Activated CD8-positive, alpha-beta memory T cell treated with anti-CD3 and anti-CD28 coated beads, Interleukin-2, amount 10 ng/mL, durations not matched to agents 7 days and 5 days (primary cell): ENCODE results near the gene SLCO3A1. TPM values are rescaled to one million over a fixed set of nuclear protein-coding genes. Genes with fewer than 3 reads are reported as not detected.

ENCODE experiments used
- ATAC-seq: fragments of 150-1000 bp; cut with Tn5 transposase; one replicate; pipeline ENCODE4 v1.10.0; 2021; ENCODE audit warnings: moderate library complexity
- CTCF ChIA-PET: fragments of 350-600 bp; sonication (Branson Sonifier 250); formaldehyde crosslinking; loops from one replicate; lab custom pipeline; 2021; ENCODE audit warnings: antibody characterized with exemption; lab: Charles Lee
- DNase-seq: peaks from one replicate; pipeline ENCODE4 v3.0.0-alpha.2; 2020
- H3K27ac Mint-ChIP-seq: one replicate; pipeline ENCODE4 v1.8.0; 2021; ENCODE audit warnings: mild to moderate bottlenecking, mixed read lengths
- H3K27me3 Mint-ChIP-seq: one replicate; pipeline ENCODE4 v1.8.0; 2021; ENCODE audit warnings: mixed read lengths
- H3K36me3 Mint-ChIP-seq: one replicate; pipeline ENCODE4 v1.8.0; 2021; ENCODE audit warnings: mild to moderate bottlenecking, mixed read lengths
- H3K4me1 Mint-ChIP-seq: one replicate; pipeline ENCODE4 v1.8.0; 2021; ENCODE audit warnings: mixed read lengths
- H3K4me3 Mint-ChIP-seq: one replicate; pipeline ENCODE4 v1.8.0; 2021; ENCODE audit warnings: mild to moderate bottlenecking, moderate library complexity, mixed read lengths
- H3K9me3 Mint-ChIP-seq: one replicate; pipeline ENCODE4 v1.8.0; 2022; ENCODE audit warnings: low read depth, mixed read lengths
- total RNA-seq, 2 experiments: library from RNA; stranded (reverse); gene quantifications; one replicate each; pipeline ENCODE4 v1.2.3, GENCODE V29; 2021

SLCO3A1 gene
- total RNA-seq, 2 experiments from 2014 or later: 20.8 to 32.0 TPM

- Mint-ChIP-seq H3K4me3 (no peak overlapping the region), H3K27me3 (no peaks in the 10 kb centered on the region), H3K36me3 (peaks cover 8% of the 10 kb centered on the region), H3K4me1 (no peaks in the 10 kb centered on the region), H3K9me3 (no peaks in the 10 kb centered on the region), H3K27ac (no peak overlapping the region)
- DNase-seq (no peak), ATAC-seq (no peak)
- CTCF ChIA-PET: interaction anchor here (0.5 kb wide), 1 partner anchor 727 kb away, joined by 3 read pairs; no protein-coding TSS in a partner anchor
Measured at GRCh38 chr15:91913560-91913959, 60.1 kb downstream of the SLCO3A1 start.

GRCh38 chr15:91915576-91915975 is 62.1 kb downstream of the SLCO3A1 start:
- Mint-ChIP-seq H3K4me3 (no peak overlapping the region), H3K27me3 (no peaks in the 10 kb centered on the region), H3K9me3 (no peaks in the 10 kb centered on the region), H3K27ac (no peak overlapping the region), H3K4me1 (no peaks in the 10 kb centered on the region), H3K36me3 (peaks cover 8% of the 10 kb centered on the region)
- CTCF ChIA-PET: no interaction called here
- DNase-seq (no peak), ATAC-seq (no peak)

GRCh38 chr15:91916051-91916450 is 62.5 kb downstream of the SLCO3A1 start:
- ATAC-seq (no peak), DNase-seq (no peak)
- Mint-ChIP-seq H3K4me3 (no peak overlapping the region), H3K4me1 (peaks cover 1% of the 10 kb centered on the region), H3K27ac (no peak overlapping the region), H3K9me3 (no peaks in the 10 kb centered on the region), H3K27me3 (no peaks in the 10 kb centered on the region), H3K36me3 (peaks cover 8% of the 10 kb centered on the region)
- CTCF ChIA-PET: no interaction called here

GRCh38 chr15:91917686-91918360 is 64.3 kb downstream of the SLCO3A1 start:
- H3K27me3 Mint-ChIP-seq: no peaks in the 10 kb centered on the region
- H3K36me3 Mint-ChIP-seq: peaks cover 8% of the 10 kb centered on the region
- no peak overlapping the region for H3K4me3 Mint-ChIP-seq
- H3K9me3 Mint-ChIP-seq: no peaks in the 10 kb centered on the region
- no peak overlapping the region for H3K27ac Mint-ChIP-seq
- H3K4me1 Mint-ChIP-seq: peaks cover 7% of the 10 kb centered on the region
- DNase-seq (no peak), ATAC-seq (no peak)
- CTCF ChIA-PET: no interaction called here

DNA sequence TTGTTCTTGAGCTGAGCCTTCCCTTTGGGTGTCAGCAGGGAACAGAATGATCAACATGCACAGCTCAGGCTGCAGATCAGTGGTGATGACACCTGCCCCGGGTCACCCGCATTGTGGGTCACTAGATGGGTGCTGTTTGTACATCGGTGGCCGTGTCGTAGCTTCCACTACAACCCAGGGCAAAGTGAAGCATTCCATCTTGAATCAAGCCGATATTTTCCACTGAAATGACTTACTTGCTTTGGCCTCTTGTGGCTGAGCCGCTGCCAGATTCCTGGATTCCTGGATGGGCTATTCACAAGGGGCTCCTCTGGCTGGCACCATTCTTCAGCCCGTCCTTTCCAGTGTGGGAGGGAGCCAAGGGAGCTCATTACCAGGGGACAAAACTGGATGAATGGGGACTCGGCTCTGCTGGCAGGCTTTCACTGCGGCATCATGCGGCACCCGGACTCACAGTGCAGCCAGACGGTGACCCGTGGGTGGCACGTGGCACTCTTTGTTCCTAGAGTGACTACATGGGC is 65.6 kb downstream of the SLCO3A1 start:
- H3K27ac Mint-ChIP-seq: no peak overlapping the region
- peaks cover 8% of the 10 kb centered on the region for H3K36me3 Mint-ChIP-seq
- H3K9me3 Mint-ChIP-seq: no peaks in the 10 kb centered on the region
- H3K4me3 Mint-ChIP-seq: no peak overlapping the region
- no peaks in the 10 kb centered on the region for H3K27me3 Mint-ChIP-seq
- DNase-seq: no peak
- ATAC-seq: no peak
- CTCF ChIA-PET: no interaction called here
- peaks cover 7% of the 10 kb centered on the region for H3K4me1 Mint-ChIP-seq

GRCh38 chr15:91921188-91921842 is 67.8 kb downstream of the SLCO3A1 start:
- H3K9me3 Mint-ChIP-seq: no peaks in the 10 kb centered on the region
- peaks cover 8% of the 10 kb centered on the region for H3K36me3 Mint-ChIP-seq
- no peak overlapping the region for H3K4me3 Mint-ChIP-seq
- no peaks in the 10 kb centered on the region for H3K27me3 Mint-ChIP-seq
- DNase-seq (no peak), ATAC-seq (no peak)
- CTCF ChIA-PET: no interaction called here
- peaks cover 7% of the 10 kb centered on the region for H3K4me1 Mint-ChIP-seq
- no peak overlapping the region for H3K27ac Mint-ChIP-seq

- no peaks in the 10 kb centered on the region for H3K27me3 Mint-ChIP-seq
- CTCF ChIA-PET: no interaction called here
- DNase-seq: no peak
- H3K9me3 Mint-ChIP-seq: no peaks in the 10 kb centered on the region
- ATAC-seq: no peak
- H3K4me1 Mint-ChIP-seq: peaks cover 7% of the 10 kb centered on the region
- no peak overlapping the region for H3K27ac Mint-ChIP-seq
- H3K4me3 Mint-ChIP-seq: no peak overlapping the region
- H3K36me3 Mint-ChIP-seq: peaks cover 4% of the 10 kb centered on the region
Measured at GRCh38 chr15:91921843-91922198, 68.3 kb downstream of the SLCO3A1 start.

DNA sequence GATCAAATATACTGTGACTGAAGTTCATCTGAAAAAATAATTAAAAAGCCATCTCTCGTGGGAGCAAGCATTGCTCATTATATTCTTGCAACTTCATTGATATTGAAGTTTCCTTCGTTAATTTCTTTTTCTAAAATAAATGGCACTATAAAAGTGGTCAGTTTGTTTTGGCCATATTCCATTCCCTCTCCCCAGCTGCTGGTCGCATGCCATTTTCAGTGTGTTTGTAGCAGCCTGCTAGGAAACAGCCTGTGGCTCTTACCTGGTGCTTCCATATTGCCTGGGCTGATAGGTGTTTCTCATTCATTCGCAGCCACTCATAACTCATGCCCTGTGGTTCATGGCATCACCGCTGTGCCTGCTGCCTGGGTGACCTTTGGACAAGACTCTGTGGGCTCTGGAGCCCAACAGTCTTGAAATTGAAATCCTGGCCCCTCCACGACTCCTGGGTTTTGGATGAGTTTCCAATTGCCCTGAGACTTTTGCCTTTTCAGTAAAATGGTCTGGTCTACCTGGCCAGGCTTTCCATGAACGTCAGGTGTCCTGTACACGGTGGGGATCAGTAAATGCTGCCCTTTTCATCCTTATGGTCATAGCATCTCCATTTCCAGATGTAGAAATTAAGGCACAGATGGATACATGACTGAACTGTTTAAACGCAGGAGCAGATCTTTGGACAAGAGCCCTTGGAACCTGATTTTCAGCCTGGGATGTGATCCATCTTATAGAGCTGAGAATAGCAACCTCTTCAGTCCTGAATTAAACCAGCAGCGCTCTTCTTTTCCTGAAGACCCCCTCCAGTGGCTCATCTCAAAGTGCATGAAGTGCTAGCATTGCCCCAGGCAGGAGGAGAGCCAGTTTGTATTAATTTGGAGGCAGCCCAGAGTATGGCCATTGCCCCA is 69.4 kb downstream of the SLCO3A1 start:
- Mint-ChIP-seq H3K4me3 (no peak overlapping the region), H3K36me3 (no peaks in the 10 kb centered on the region), H3K4me1 (peaks cover 7% of the 10 kb centered on the region), H3K27me3 (no peaks in the 10 kb centered on the region), H3K9me3 (no peaks in the 10 kb centered on the region), H3K27ac (no peak overlapping the region)
- ATAC-seq: no peak
- no peak for DNase-seq
- CTCF ChIA-PET: no interaction called here

GRCh38 chr15:91924183-91924582 is 70.7 kb downstream of the SLCO3A1 start:
- CTCF ChIA-PET: no interaction called here
- no peaks in the 10 kb centered on the region for H3K36me3 Mint-ChIP-seq
- ATAC-seq (no peak), DNase-seq (no peak)
- H3K4me1 Mint-ChIP-seq: peaks cover 7% of the 10 kb centered on the region
- no peaks in the 10 kb centered on the region for H3K9me3 Mint-ChIP-seq
- H3K27me3 Mint-ChIP-seq: no peaks in the 10 kb centered on the region
- H3K4me3 Mint-ChIP-seq: no peak overlapping the region
- no peak overlapping the region for H3K27ac Mint-ChIP-seq

- H3K27me3 Mint-ChIP-seq: no peaks in the 10 kb centered on the region
Measured at GRCh38 chr15:91924837-91925495, 71.5 kb downstream of the SLCO3A1 start.

GRCh38 chr15:91925794-91926193 is 72.3 kb downstream of the SLCO3A1 start:
- H3K9me3 Mint-ChIP-seq: no peaks in the 10 kb centered on the region
- no peaks in the 10 kb centered on the region for H3K27me3 Mint-ChIP-seq
- no peak for ATAC-seq
- H3K4me1 Mint-ChIP-seq: peaks cover 7% of the 10 kb centered on the region
- DNase-seq: no peak
- CTCF ChIA-PET: interaction anchor here (1.2 kb wide), 1 partner anchor 71 kb away, joined by 3 read pairs; no protein-coding TSS in a partner anchor
- no peak overlapping the region for H3K4me3 Mint-ChIP-seq
- H3K36me3 Mint-ChIP-seq: no peaks in the 10 kb centered on the region
- H3K27ac Mint-ChIP-seq: no peak overlapping the region

More at GRCh38 chr15:91924837-91925495, 71.5 kb downstream of the SLCO3A1 start:
- CTCF ChIA-PET: no interaction called here
- H3K4me3 Mint-ChIP-seq: no peak overlapping the region
- H3K9me3 Mint-ChIP-seq: no peaks in the 10 kb centered on the region
- no peaks in the 10 kb centered on the region for H3K36me3 Mint-ChIP-seq
- peaks cover 7% of the 10 kb centered on the region for H3K4me1 Mint-ChIP-seq
- no peak for DNase-seq
- no peak overlapping the region for H3K27ac Mint-ChIP-seq
- ATAC-seq: no peak

- no peak overlapping the region for H3K27ac Mint-ChIP-seq
- no peak overlapping the region for H3K4me3 Mint-ChIP-seq
- H3K4me1 Mint-ChIP-seq: peaks cover under 1% of the 10 kb centered on the region
- H3K36me3 Mint-ChIP-seq: no peaks in the 10 kb centered on the region
- H3K9me3 Mint-ChIP-seq: no peaks in the 10 kb centered on the region
- no peak for ATAC-seq
- DNase-seq: no peak
- CTCF ChIA-PET: interaction anchor here (1.2 kb wide), 1 partner anchor 72 kb away, joined by 3 read pairs; no protein-coding TSS in a partner anchor
- H3K27me3 Mint-ChIP-seq: no peaks in the 10 kb centered on the region
Measured at GRCh38 chr15:91926908-91927270, 73.4 kb downstream of the SLCO3A1 start.

DNA sequence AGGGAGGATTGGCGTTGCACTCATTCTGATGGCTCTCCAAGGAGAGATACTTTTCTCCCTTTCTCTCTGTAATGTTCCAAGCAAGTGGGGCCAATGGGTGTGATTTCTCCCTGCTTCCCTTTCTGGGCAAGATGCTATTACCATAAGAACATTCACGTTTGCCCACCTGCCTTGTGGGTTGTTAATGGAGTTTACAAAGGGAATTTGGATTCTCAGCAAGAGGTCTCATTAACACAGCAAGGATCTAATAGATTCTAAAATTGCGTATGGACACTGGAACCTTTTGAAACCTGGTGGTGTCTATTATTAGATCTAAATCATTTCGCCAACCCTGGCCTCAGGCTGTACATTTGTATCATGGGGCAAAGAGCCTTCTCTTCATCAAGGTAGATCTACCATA is 74.1 kb downstream of the SLCO3A1 start:
- DNase-seq (no peak), ATAC-seq (no peak)
- CTCF ChIA-PET: no interaction called here
- Mint-ChIP-seq H3K4me1 (no peaks in the 10 kb centered on the region), H3K27me3 (no peaks in the 10 kb centered on the region), H3K27ac (no peak overlapping the region), H3K9me3 (no peaks in the 10 kb centered on the region), H3K4me3 (no peak overlapping the region), H3K36me3 (no peaks in the 10 kb centered on the region)
